ENCODE results near the gene DDX41.

DNA sequence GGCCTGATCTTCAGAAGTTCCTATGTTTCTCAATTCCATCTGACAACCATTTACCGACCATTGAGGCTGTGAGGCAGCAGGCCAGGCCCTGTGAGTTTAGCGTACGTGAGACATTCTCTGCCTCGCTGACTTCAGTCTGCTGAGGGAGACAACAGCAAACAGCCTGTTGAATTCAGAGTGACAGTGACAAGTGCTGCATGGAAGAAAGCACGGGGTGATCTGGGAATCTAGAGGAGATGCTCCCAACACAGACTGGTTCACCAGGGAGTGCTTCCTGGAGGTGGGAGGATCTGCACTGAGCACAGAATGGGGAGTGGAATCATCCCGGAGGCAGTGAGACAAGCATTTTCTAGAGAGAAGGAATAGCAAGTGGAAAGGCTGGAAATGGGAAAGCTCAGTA is 10.0 kb upstream of the DDX41 start:
- TF ChIP-seq, protein P1, sequence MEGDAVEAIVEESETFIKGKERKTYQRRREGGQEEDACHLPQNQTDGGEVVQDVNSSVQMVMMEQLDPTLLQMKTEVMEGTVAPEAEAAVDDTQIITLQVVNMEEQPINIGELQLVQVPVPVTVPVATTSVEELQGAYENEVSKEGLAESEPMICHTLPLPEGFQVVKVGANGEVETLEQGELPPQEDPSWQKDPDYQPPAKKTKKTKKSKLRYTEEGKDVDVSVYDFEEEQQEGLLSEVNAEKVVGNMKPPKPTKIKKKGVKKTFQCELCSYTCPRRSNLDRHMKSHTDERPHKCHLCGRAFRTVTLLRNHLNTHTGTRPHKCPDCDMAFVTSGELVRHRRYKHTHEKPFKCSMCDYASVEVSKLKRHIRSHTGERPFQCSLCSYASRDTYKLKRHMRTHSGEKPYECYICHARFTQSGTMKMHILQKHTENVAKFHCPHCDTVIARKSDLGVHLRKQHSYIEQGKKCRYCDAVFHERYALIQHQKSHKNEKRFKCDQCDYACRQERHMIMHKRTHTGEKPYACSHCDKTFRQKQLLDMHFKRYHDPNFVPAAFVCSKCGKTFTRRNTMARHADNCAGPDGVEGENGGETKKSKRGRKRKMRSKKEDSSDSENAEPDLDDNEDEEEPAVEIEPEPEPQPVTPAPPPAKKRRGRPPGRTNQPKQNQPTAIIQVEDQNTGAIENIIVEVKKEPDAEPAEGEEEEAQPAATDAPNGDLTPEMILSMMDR (conservative IDR thresholded peaks at IDR 0.05; ENCODE audit: low read length): no peak
- no peak for TF ChIP-seq EZH2phosphoT487 (IDR thresholded peaks at IDR 0.05; ENCODE audit: borderline replicate concordance, low read depth, low read length)
